GM23338 (cell line): Measurements from ENCODE around the gene POLD3. TPM values are rescaled to one million over a fixed set of nuclear protein-coding genes. Genes with fewer than 3 reads are reported as not detected.

Experiments
- ATAC-seq: fragments of 200-7000 bp; cut with Tn5 transposase; 3 replicates; pipeline ENCODE4 v1.9.1; 2020
- DNase-seq: peaks from one replicate; pipeline ENCODE4 v3.0.0-alpha.2; 2015; ENCODE audit warnings: low spot score
- H2AFZ ChIP-seq: fragments of 200-600 bp; sonication (generic); 2 replicates; pipeline ENCODE4 v1.8.0; 2016; ENCODE audit warnings: antibody characterized with exemption, mild to moderate bottlenecking, moderate library complexity
- H3F3A ChIP-seq: fragments of 200-600 bp; sonication (generic); replicated peaks from 2 replicates; pipeline ENCODE4 v1.8.0; 2017; ENCODE audit warnings: antibody characterized with exemption, mixed run types, low read depth
- H3K27ac ChIP-seq: fragments of 200-600 bp; sonication (generic); 2 replicates; pipeline ENCODE4 v1.6.1; 2016; ENCODE audit warnings: low read depth
- H3K27me3 ChIP-seq: fragments of 200-600 bp; sonication (generic); 2 replicates; pipeline ENCODE4 v1.8.0; 2016; ENCODE audit warnings: mild to moderate bottlenecking, mixed run types, moderate library complexity; ENCODE audit not compliant: insufficient read depth
- H3K36me3 ChIP-seq: fragments of 200-600 bp; sonication (generic); 2 replicates; pipeline ENCODE4 v1.8.0; 2016; ENCODE audit warnings: mild to moderate bottlenecking; ENCODE audit not compliant: insufficient read depth
- H3K4me1 ChIP-seq: fragments of 200-600 bp; sonication (generic); 2 replicates; pipeline ENCODE4 v1.8.0; 2016; ENCODE audit warnings: mild to moderate bottlenecking, moderate library complexity; ENCODE audit not compliant: insufficient read depth
- H3K4me2 ChIP-seq: fragments of 200-600 bp; sonication (generic); 2 replicates; pipeline ENCODE4 v1.7.1; 2017; ENCODE audit warnings: mixed run types
- H3K4me3 ChIP-seq: fragments of 200-600 bp; sonication (generic); 2 replicates; pipeline ENCODE4 v1.6.1; 2016; ENCODE audit warnings: mixed run types
- H3K79me2 ChIP-seq: fragments of 200-600 bp; sonication (generic); replicated peaks from 2 replicates; pipeline ENCODE4 v1.8.0; 2017; ENCODE audit warnings: mild to moderate bottlenecking; ENCODE audit not compliant: insufficient read depth
- H3K9me2 ChIP-seq: fragments of 200-600 bp; sonication (generic); 2 replicates; pipeline ENCODE4 v1.8.0; 2017; ENCODE audit not compliant: insufficient read depth
- H4K20me1 ChIP-seq: fragments of 200-600 bp; sonication (generic); replicated peaks from 2 replicates; pipeline ENCODE4 v1.8.0; 2017; ENCODE audit warnings: mild to moderate bottlenecking; ENCODE audit not compliant: insufficient read depth
- H3K27ac Mint-ChIP-seq: 2 replicates; pipeline ENCODE4 v1.8.0; 2020; ENCODE audit warnings: inconsistent platforms, mild to moderate bottlenecking, moderate library complexity, mixed read lengths
- H3K27me3 Mint-ChIP-seq: 3 replicates; pipeline ENCODE4 v1.8.0; 2022; ENCODE audit warnings: low read depth, mild to moderate bottlenecking, moderate library complexity, mixed read lengths, inconsistent platforms; ENCODE audit not compliant: insufficient read depth, poor library complexity
- H3K36me3 Mint-ChIP-seq: 3 replicates; pipeline ENCODE4 v1.8.0; 2021; ENCODE audit warnings: low read depth, mild to moderate bottlenecking, inconsistent platforms, moderate library complexity, mixed read lengths
- H3K4me1 Mint-ChIP-seq: 3 replicates; pipeline ENCODE4 v1.8.0; 2020; ENCODE audit warnings: mild to moderate bottlenecking, inconsistent platforms, mixed read lengths
- H3K4me3 Mint-ChIP-seq: 3 replicates; pipeline ENCODE4 v1.8.0; 2021; ENCODE audit warnings: moderate library complexity, mild to moderate bottlenecking, inconsistent platforms, mixed read lengths
- H3K9me3 Mint-ChIP-seq: 3 replicates; pipeline ENCODE4 v1.8.0; 2020; ENCODE audit warnings: moderate library complexity, mild to moderate bottlenecking, inconsistent platforms, mixed read lengths
- ETS1 ChIP-seq: IDR thresholded peaks from 2 replicates; pipeline ENCODE4 v1.6.1; 2016; ENCODE audit warnings: antibody characterized with exemption
- EZH2 ChIP-seq: fragments of 200-600 bp; sonication (generic); IDR thresholded peaks from one replicate; pipeline ENCODE4 v1.8.0; 2017; ENCODE audit warnings: antibody characterized with exemption, mild to moderate bottlenecking, low read depth; ENCODE audit not compliant: unreplicated experiment
- EZH2phosphoT487 ChIP-seq: fragments of 200-600 bp; sonication (generic); IDR thresholded peaks from one replicate; pipeline ENCODE4 v1.8.1; 2018; ENCODE audit warnings: antibody characterized with exemption; ENCODE audit not compliant: unreplicated experiment
- JUNB ChIP-seq: IDR thresholded peaks from one replicate; pipeline ENCODE4 v1.6.1; 2016; ENCODE audit warnings: antibody characterized with exemption; ENCODE audit not compliant: unreplicated experiment
- NANOG ChIP-seq: IDR thresholded peaks from 2 replicates; pipeline ENCODE4 v1.6.1; 2016; ENCODE audit warnings: antibody characterized with exemption, borderline replicate concordance
- POLR2AphosphoS5 ChIP-seq: IDR thresholded peaks from 2 replicates; pipeline ENCODE4 v1.6.1; 2016; ENCODE audit warnings: antibody characterized with exemption, low read depth
- STAT1 ChIP-seq: IDR thresholded peaks from one replicate; pipeline ENCODE4 v1.6.1; 2016; ENCODE audit warnings: antibody characterized with exemption; ENCODE audit not compliant: unreplicated experiment
- ZNF114 ChIP-seq: fragments of 250-450 bp; sonication (Bioruptor Pico); IDR thresholded peaks from 2 replicates; pipeline ENCODE4 v1.5.0; 2020; ENCODE audit warnings: mild to moderate bottlenecking, moderate library complexity
- polyA plus RNA-seq: library from polyadenylated mRNA; unstranded; fragments of >200 nt; fragmentation: Nextera tagmentation; extraction: Ambion mirVana; gene quantifications from 2 replicates; pipeline ENCODE4 v1.2.1, GENCODE V29; 2016
- total RNA-seq: library from RNA; depleted of rRNA; stranded (reverse); fragments of >200 nt; shearing (Covaris generic); gene quantifications from 2 replicates; pipeline ENCODE4 v1.2.3, GENCODE V29; 2014
- TF ChIP-seq, protein P1 (sequence below), 2 experiments: fragments of 200-600 bp in 1 of 2; sonication (generic) in 1 of 2; conservative IDR thresholded peaks; 2 replicates each; pipeline versions ENCODE4 v1.5.1 to v1.6.1; 2016 to 2017; ENCODE audit warnings: antibody characterized with exemption in 2 of 2, low read depth in 2 of 2, mild to moderate bottlenecking in 2 of 2, moderate library complexity in 1 of 2

Gene POLD3
- total and polyA plus RNA-seq, 2 experiments from 2014 or later: 21.9 to 50.1 TPM

DNA sequence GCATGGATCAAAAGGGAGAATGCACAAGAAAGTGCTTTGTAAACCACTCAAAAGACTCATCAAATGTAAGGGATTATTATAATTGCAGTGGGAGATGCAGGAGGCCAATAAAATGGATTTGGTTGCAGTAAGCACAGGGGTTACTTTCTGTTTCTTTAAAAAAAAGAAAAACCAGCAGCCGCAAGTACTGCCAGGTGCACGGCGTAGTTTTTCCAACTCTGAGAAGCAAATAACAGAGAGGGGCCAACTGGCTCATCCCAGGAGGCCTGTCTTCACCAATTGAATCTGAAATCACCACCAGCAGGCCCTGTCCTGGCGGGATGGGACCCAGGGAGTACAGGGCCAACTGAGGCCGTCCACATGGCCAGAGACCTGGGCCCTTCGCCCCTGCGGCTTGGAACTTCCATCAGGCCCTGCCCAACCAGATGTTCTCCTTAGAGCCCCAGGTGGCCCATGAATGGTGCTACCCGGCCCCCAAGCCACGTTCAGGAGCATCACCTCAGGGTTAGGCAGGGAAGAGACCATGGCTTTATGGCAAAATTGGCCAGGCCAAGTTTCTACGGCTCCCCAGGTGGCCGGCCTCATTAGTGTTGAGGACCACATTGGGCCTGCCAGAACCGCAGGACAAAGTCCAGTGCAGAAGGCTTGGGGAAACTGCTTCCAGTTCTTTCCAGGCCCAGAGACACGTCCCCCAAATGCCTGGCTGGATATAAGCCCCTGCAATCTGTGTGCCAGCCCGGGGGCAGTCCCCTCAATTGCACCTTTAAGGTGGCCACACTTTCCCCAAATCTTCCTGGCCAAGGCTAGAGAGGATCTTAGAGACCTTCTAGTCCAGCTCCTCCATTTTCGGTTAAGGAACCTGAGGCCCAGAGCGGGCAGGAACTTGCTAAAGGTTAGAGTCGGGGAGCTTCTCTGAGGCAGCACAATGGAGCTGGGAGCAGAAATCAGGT is 77.1 kb downstream of the POLD3 start (continued):
- TF ChIP-seq EZH2phosphoT487 (no peak), JUNB (no peak), NANOG (no peak), EZH2 (no peak), POLR2AphosphoS5 (no peak), ZNF114 (CRISPR knock-in tag) (no peak), STAT1 (no peak)
- TF ChIP-seq, protein P1, sequence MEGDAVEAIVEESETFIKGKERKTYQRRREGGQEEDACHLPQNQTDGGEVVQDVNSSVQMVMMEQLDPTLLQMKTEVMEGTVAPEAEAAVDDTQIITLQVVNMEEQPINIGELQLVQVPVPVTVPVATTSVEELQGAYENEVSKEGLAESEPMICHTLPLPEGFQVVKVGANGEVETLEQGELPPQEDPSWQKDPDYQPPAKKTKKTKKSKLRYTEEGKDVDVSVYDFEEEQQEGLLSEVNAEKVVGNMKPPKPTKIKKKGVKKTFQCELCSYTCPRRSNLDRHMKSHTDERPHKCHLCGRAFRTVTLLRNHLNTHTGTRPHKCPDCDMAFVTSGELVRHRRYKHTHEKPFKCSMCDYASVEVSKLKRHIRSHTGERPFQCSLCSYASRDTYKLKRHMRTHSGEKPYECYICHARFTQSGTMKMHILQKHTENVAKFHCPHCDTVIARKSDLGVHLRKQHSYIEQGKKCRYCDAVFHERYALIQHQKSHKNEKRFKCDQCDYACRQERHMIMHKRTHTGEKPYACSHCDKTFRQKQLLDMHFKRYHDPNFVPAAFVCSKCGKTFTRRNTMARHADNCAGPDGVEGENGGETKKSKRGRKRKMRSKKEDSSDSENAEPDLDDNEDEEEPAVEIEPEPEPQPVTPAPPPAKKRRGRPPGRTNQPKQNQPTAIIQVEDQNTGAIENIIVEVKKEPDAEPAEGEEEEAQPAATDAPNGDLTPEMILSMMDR (conservative IDR thresholded peaks at IDR 0.05; ENCODE audit: low read depth in 2 of 2): no peak

DNA sequence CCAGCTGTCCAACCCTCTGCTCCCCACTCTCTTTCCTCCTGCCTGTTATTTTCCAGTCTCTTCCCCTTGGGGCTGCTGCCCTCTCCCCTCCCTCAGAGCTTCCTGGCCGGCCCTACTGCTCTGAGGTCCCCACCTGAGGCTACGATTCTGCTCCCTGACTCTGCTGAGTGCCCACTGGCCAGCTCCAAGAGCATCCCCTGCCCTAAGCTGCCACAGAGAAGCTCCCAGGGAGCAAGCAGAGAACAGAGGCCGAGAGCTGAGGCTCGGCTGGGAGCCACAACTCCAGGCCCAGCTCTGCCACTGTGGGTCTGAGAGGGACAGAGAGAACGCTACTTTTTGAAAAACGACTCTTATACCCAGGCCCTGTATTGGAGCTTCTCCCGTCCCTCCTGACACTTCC is 77.8 kb downstream of the POLD3 start:
- no peaks in the 10 kb centered on the region for H3K27me3 Mint-ChIP-seq
- no peak overlapping the region for H3K4me2 ChIP-seq
- DNase-seq: no peak
- no peaks in the 10 kb centered on the region for H3F3A ChIP-seq
- no peak; the same call in 2 of the 3 replicates for ATAC-seq
- TF ChIP-seq, protein P1 (conservative IDR thresholded peaks at IDR 0.05; ENCODE audit: low read depth in 2 of 2): no peak
- TF ChIP-seq ETS1 (no peak), JUNB (no peak)
- H3K27ac ChIP-seq: no peak overlapping the region
- H3K4me3 ChIP-seq: no peak overlapping the region
- H3K4me3 Mint-ChIP-seq: no peak overlapping the region
- no peaks in the 10 kb centered on the region for H3K4me1 ChIP-seq
- H3K9me3 Mint-ChIP-seq: peaks cover 3% of the 10 kb centered on the region; the same call in 1 of the 3 replicates
- no peaks in the 10 kb centered on the region; the same call in 2 of the 3 replicates for H3K4me1 Mint-ChIP-seq
- H4K20me1 ChIP-seq: no peaks in the 10 kb centered on the region
- no peaks in the 10 kb centered on the region for H3K36me3 ChIP-seq
- H3K79me2 ChIP-seq: no peaks in the 10 kb centered on the region
- H3K36me3 Mint-ChIP-seq: peaks cover 6% of the 10 kb centered on the region; the same call in 2 of the 3 replicates
- no peaks in the 10 kb centered on the region for H3K27me3 ChIP-seq
- no peak overlapping the region for H2AFZ ChIP-seq
- no peak overlapping the region for H3K27ac Mint-ChIP-seq
- H3K9me2 ChIP-seq: no peaks in the 10 kb centered on the region
